SK-N-SH (cell line): ENCODE results near the gene PHACTR3. TPM values are rescaled to one million over a fixed set of nuclear protein-coding genes. Genes with fewer than 3 reads are reported as not detected.

Experiments
- CTCF ChIA-PET: fragments of 300-600, 350-600 bp; formaldehyde crosslinking; extraction: SDS; loops from one replicate; lab custom pipeline; 2021; lab: Yijun Ruan, JAX
- POLR2A ChIA-PET: fragments of 350-600 bp; sonication (Branson Sonifier 250); formaldehyde crosslinking; extraction: SDS; loops from one replicate; lab custom pipeline; 2020; ENCODE audit warnings: antibody characterized with exemption, inconsistent platforms; lab: Yijun Ruan, JAX
- DNase-seq: peaks from one replicate; pipeline ENCODE4 v3.0.0; 2012
- H2AFZ ChIP-seq: fragments of 200-600 bp; sonication (generic); 2 replicates; pipeline ENCODE4 v1.8.1; 2016; ENCODE audit warnings: antibody characterized with exemption, mild to moderate bottlenecking, low read depth
- H3F3A ChIP-seq: fragments of 200-600 bp; sonication (generic); replicated peaks from 2 replicates; pipeline ENCODE3; 2016; ENCODE audit warnings: antibody characterized with exemption, mild to moderate bottlenecking; ENCODE audit not compliant: insufficient read depth
- H3K27ac ChIP-seq, 2 experiments: fragments of 200-500 bp in 1 of 2; fragments of 200-600 bp in 1 of 2; sonication (Bioruptor generic) in 1 of 2; sonication (generic), shearing (Covaris generic) in 1 of 2; 2 replicates each; pipeline versions ENCODE4 v1.5.1 to v1.6.1; 2014 to 2016; ENCODE audit warnings: low read depth in 2 of 2, inconsistent platforms in 1 of 2, low read length in 1 of 2, mild to moderate bottlenecking in 1 of 2, mixed read lengths in 1 of 2
- H3K27me3 ChIP-seq: fragments of 200-600 bp; sonication (generic), shearing (Covaris generic); 2 replicates; pipeline ENCODE4 v1.6.1; 2016; ENCODE audit warnings: mixed run types; ENCODE audit not compliant: insufficient read depth
- H3K36me3 ChIP-seq, 2 experiments: fragments of 200-500 bp in 1 of 2; fragments of 200-600 bp in 1 of 2; sonication (Bioruptor generic) in 1 of 2; sonication (generic) in 1 of 2; replicated peaks in 1 of 2; 2 replicates each; pipeline versions ENCODE3 to v1.5.1; 2014 to 2016; ENCODE audit warnings: low read length in 1 of 2, mild to moderate bottlenecking in 1 of 2; ENCODE audit not compliant: insufficient read depth in 2 of 2, control insufficient read depth in 1 of 2
- H3K4me1 ChIP-seq, 2 experiments: fragments of 200-500 bp in 1 of 2; fragments of 200-600 bp in 1 of 2; sonication (Bioruptor generic) in 1 of 2; sonication (generic), shearing (Covaris generic) in 1 of 2; 2 replicates each; pipeline versions ENCODE4 v1.5.1 to v1.6.1; 2014 to 2016; ENCODE audit warnings: low read depth in 1 of 2, low read length in 1 of 2, mixed run types in 1 of 2; ENCODE audit not compliant: insufficient read depth in 2 of 2, control insufficient read depth in 1 of 2
- H3K4me2 ChIP-seq: fragments of 200-600 bp; sonication (generic), shearing (Covaris generic); 2 replicates; pipeline ENCODE4 v1.6.1; 2017; ENCODE audit warnings: mixed run types
- H3K4me3 ChIP-seq, 2 experiments: fragments of 200-500 bp in 1 of 2; fragments of 200-600 bp in 1 of 2; sonication (Bioruptor generic) in 1 of 2; sonication (generic), shearing (Covaris generic) in 1 of 2; 2 replicates each; pipeline versions ENCODE4 v1.5.1 to v1.8.1; 2014 to 2016; ENCODE audit warnings: low read depth in 2 of 2, inconsistent platforms in 1 of 2, low read length in 1 of 2, mild to moderate bottlenecking in 1 of 2, mixed read lengths in 1 of 2, moderate library complexity in 1 of 2
- H3K79me2 ChIP-seq: fragments of 200-600 bp; sonication (generic); 2 replicates; pipeline ENCODE4 v1.8.1; 2017; ENCODE audit warnings: mild to moderate bottlenecking; ENCODE audit not compliant: insufficient read depth
- H3K9ac ChIP-seq: fragments of 200-600 bp; sonication (generic); 2 replicates; pipeline ENCODE4 v1.6.1; 2017; ENCODE audit warnings: mixed run types
- H3K9me2 ChIP-seq: fragments of 200-600 bp; sonication (generic); 2 replicates; pipeline ENCODE4 v1.6.1; 2017; ENCODE audit warnings: mixed run types
- H3K9me3 ChIP-seq: fragments of 200-600 bp; sonication (generic); 2 replicates; pipeline ENCODE4 v1.6.1; 2017; ENCODE audit warnings: mixed run types, mild to moderate bottlenecking, moderate library complexity
- H4K20me1 ChIP-seq: fragments of 200-600 bp; sonication (generic); 2 replicates; pipeline ENCODE4 v1.6.1; 2017; ENCODE audit warnings: mild to moderate bottlenecking, mixed run types; ENCODE audit not compliant: insufficient read depth
- EP300 ChIP-seq, 2 experiments: IDR thresholded peaks; 2 replicates each; pipeline versions ENCODE4 v1.4.0 to v1.6.1; 2012; ENCODE audit warnings: borderline replicate concordance in 1 of 2, low read depth in 1 of 2, low read length in 1 of 2
- EZH2phosphoT487 ChIP-seq: fragments of 200-600 bp; sonication (generic); IDR thresholded peaks from 2 replicates; pipeline ENCODE4 v1.6.1; 2017; ENCODE audit warnings: low read depth, mixed run types, mild to moderate bottlenecking, antibody characterized with exemption, moderate library complexity, borderline replicate concordance
- IRF3 ChIP-seq: fragments of 150-350 bp; IDR thresholded peaks from 2 replicates; pipeline ENCODE4 v1.6.1; 2016; ENCODE audit warnings: mild to moderate bottlenecking, low read depth, low read length
- MEF2A ChIP-seq: IDR thresholded peaks from 2 replicates; pipeline ENCODE4 v1.4.0; 2012; ENCODE audit warnings: low read depth, borderline replicate concordance
- NFIC ChIP-seq: IDR thresholded peaks from 2 replicates; pipeline ENCODE4 v1.4.0; 2012; ENCODE audit warnings: borderline replicate concordance
- NRF1 ChIP-seq: IDR thresholded peaks from 2 replicates; pipeline ENCODE4 v1.6.1; 2012; ENCODE audit warnings: low read depth, mild to moderate bottlenecking, low read length
- RAD21 ChIP-seq: IDR thresholded peaks from 2 replicates; pipeline ENCODE4 v1.6.1; 2012; ENCODE audit warnings: mild to moderate bottlenecking, low read length
- REST ChIP-seq: IDR thresholded peaks from 2 replicates; pipeline ENCODE4 v1.6.1; 2012; ENCODE audit warnings: mild to moderate bottlenecking, low read depth, low read length, moderate library complexity
- RFX5 ChIP-seq: IDR thresholded peaks from 2 replicates; pipeline ENCODE4 v1.6.1; 2012; ENCODE audit warnings: mild to moderate bottlenecking, improper control_type of control experiment, low read length
- RXRA ChIP-seq: IDR thresholded peaks from 2 replicates; pipeline ENCODE4 v1.4.0; 2012; ENCODE audit warnings: low read depth, mild to moderate bottlenecking, borderline replicate concordance
- SIN3A ChIP-seq: IDR thresholded peaks from 2 replicates; pipeline ENCODE4 v1.6.1; 2012; ENCODE audit warnings: low read depth, mild to moderate bottlenecking, low read length, moderate library complexity, borderline replicate concordance
- TAF1 ChIP-seq: IDR thresholded peaks from 2 replicates; pipeline ENCODE4 v1.6.1; 2012; ENCODE audit warnings: low read depth, mild to moderate bottlenecking, low read length, moderate library complexity, borderline replicate concordance
- USF1 ChIP-seq: IDR thresholded peaks from 2 replicates; pipeline ENCODE4 v1.4.0; 2012; ENCODE audit warnings: low read depth, borderline replicate concordance
- USF2 ChIP-seq: fragments of 150-350 bp; IDR thresholded peaks from 2 replicates; pipeline ENCODE4 v1.6.1; 2017; ENCODE audit warnings: antibody characterized with exemption, low read length, low read depth, borderline replicate concordance
- WGBS: methylation state at CpG from one replicate; pipeline ENCODE4 v1.1.6; 2017; ENCODE audit warnings: low lambda C conversion rate; 5-methylcytosine and 5-hydroxymethylcytosine counted together
- polyA plus RNA-seq, 3 experiments: library from polyadenylated mRNA; depleted of rRNA; stranded (reverse); fragments of >200 nt; gene quantifications; 2 replicates each; pipeline ENCODE4 v1.2.3, GENCODE V29; 2012

The PHACTR3 gene
- polyA plus RNA-seq, 1 of the 3 experiments (the other 2 are of a cell fraction), result 0.10 TPM

- TF ChIP-seq REST, result no peak
- TF ChIP-seq, all 33 proteins: peak for 0
These were observed 28.3 kb downstream of the PHACTR3 start (continued) for GRCh38 chr20:59632541-59633113.

- Histone ChIP-seq H3K4me2 (no peak overlapping the region), H2AFZ (no peak overlapping the region), H3K27ac (no peak overlapping the region), H3K9me3 (no peaks in the 10 kb centered on the region), H3K9ac (no peak overlapping the region), H3K4me1 (no peaks in the 10 kb centered on the region; a peak in 1 of 4 replicates), H3F3A (no peaks in the 10 kb centered on the region), H3K79me2 (no peaks in the 10 kb centered on the region), H4K20me1 (no peaks in the 10 kb centered on the region), H3K27me3 (no peaks in the 10 kb centered on the region), H3K9me2 (no peaks in the 10 kb centered on the region), H3K36me3 (no peaks in the 10 kb centered on the region), H3K4me3 (no peak overlapping the region)
- ChIA-PET POLR2A (no interaction called here), CTCF (interaction anchor here (0.9 kb wide), 1 partner anchor 13 kb away, joined by 3 read pairs; no protein-coding TSS in a partner anchor)
- no peak for TF ChIP-seq EP300 (IDR thresholded peaks at IDR 0.05; ENCODE audit: borderline replicate concordance in 1 of 2, low read depth in 1 of 2, low read length in 1 of 2)
- TF ChIP-seq USF2, result no peak
- no peak for TF ChIP-seq NFIC
- TF ChIP-seq RXRA, result no peak
- TF ChIP-seq EZH2phosphoT487, result no peak
- TF ChIP-seq IRF3, result no peak
- no peak for TF ChIP-seq TAF1
- TF ChIP-seq NRF1, result no peak
- TF ChIP-seq RAD21, result no peak
- no peak for TF ChIP-seq SIN3A
- no peak for TF ChIP-seq RFX5
- no peak for TF ChIP-seq MEF2A
- no peak for TF ChIP-seq REST
- TF ChIP-seq USF1, result no peak
- WGBS, result 69% methylated on average over 6 of the region's 6 CpGs
- DNase-seq, result no peak
These were observed 29.4 kb downstream of the PHACTR3 start for GRCh38 chr20:59633656-59634251.
